RWPE2 (cell line): ENCODE results near the gene CARD8.

Experiments used
- ATAC-seq: fragments of 200-7000 bp; cut with Tn5 transposase; 3 replicates; pipeline ENCODE4 v1.9.1; 2021; ENCODE audit warnings: low read depth
- DNase-seq: peaks from one replicate; pipeline ENCODE4 v3.0.0-alpha.2; 2020; ENCODE audit warnings: low spot score
- H3K27ac ChIP-seq: fragments of 450-650 bp; 2 replicates; pipeline ENCODE4 v1.5.1; 2017; ENCODE audit warnings: mild to moderate bottlenecking; ENCODE audit not compliant: poor library complexity, severe bottlenecking
- H3K27me3 ChIP-seq: fragments of 250-450 bp; sonication (Bioruptor Pico); 2 replicates; pipeline ENCODE4 v1.5.1; 2021; ENCODE audit warnings: mild to moderate bottlenecking, moderate library complexity; ENCODE audit not compliant: insufficient read depth, poor library complexity, severe bottlenecking
- H3K36me3 ChIP-seq: fragments of 250-450 bp; sonication (Bioruptor Pico); 2 replicates; pipeline ENCODE4 v1.5.1; 2020; ENCODE audit warnings: low read depth, mild to moderate bottlenecking, moderate library complexity
- H3K4me1 ChIP-seq: fragments of 250-450 bp; sonication (Bioruptor Pico); 2 replicates; pipeline ENCODE4 v1.5.1; 2021; ENCODE audit warnings: mild to moderate bottlenecking, moderate library complexity; ENCODE audit not compliant: insufficient read depth, poor library complexity, severe bottlenecking
- H3K4me3 ChIP-seq: fragments of 250-450 bp; sonication (Bioruptor Pico); 2 replicates; pipeline ENCODE4 v1.5.1; 2021; ENCODE audit warnings: mild to moderate bottlenecking, moderate library complexity; ENCODE audit not compliant: severe bottlenecking
- H3K9me3 ChIP-seq: fragments of 250-450 bp; sonication (Bioruptor Pico); 2 replicates; pipeline ENCODE4 v1.5.1; 2021; ENCODE audit warnings: mild to moderate bottlenecking, moderate library complexity; ENCODE audit not compliant: severe bottlenecking
- TF ChIP-seq, protein P1 (sequence below): fragments of 450-650 bp; IDR thresholded peaks from one replicate; pipeline ENCODE4 v1.5.1; 2017; ENCODE audit warnings: mild to moderate bottlenecking, moderate library complexity; ENCODE audit not compliant: poor library complexity, severe bottlenecking

Gene CARD8

GRCh38 chr19:48158210-48158790, 97.4 kb downstream of the CARD8 start:
- DNase-seq = no peak
- H3K27ac ChIP-seq = no peak overlapping the region
- peaks cover 21% of the 10 kb centered on the region for H3K36me3 ChIP-seq
- ATAC-seq = no peak
- no peak overlapping the region for H3K4me3 ChIP-seq
- H3K27me3 ChIP-seq = no peaks in the 10 kb centered on the region
- H3K4me1 ChIP-seq = no peaks in the 10 kb centered on the region
- TF ChIP-seq, protein P1, sequence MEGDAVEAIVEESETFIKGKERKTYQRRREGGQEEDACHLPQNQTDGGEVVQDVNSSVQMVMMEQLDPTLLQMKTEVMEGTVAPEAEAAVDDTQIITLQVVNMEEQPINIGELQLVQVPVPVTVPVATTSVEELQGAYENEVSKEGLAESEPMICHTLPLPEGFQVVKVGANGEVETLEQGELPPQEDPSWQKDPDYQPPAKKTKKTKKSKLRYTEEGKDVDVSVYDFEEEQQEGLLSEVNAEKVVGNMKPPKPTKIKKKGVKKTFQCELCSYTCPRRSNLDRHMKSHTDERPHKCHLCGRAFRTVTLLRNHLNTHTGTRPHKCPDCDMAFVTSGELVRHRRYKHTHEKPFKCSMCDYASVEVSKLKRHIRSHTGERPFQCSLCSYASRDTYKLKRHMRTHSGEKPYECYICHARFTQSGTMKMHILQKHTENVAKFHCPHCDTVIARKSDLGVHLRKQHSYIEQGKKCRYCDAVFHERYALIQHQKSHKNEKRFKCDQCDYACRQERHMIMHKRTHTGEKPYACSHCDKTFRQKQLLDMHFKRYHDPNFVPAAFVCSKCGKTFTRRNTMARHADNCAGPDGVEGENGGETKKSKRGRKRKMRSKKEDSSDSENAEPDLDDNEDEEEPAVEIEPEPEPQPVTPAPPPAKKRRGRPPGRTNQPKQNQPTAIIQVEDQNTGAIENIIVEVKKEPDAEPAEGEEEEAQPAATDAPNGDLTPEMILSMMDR = no peak
- no peaks in the 10 kb centered on the region for H3K9me3 ChIP-seq
